ENCODE measurements around the gene ING5.

- no peak for TF ChIP-seq CTCF (IDR thresholded peaks at IDR 0.05 in 8 of 11, conservative IDR thresholded peaks at IDR 0.05 in 3 of 11)
- no peak for TF ChIP-seq POLR2A (IDR thresholded peaks at IDR 0.05)
- no peak for TF ChIP-seq POLR2AphosphoS5 (IDR thresholded peaks at IDR 0.05)
Measured at GRCh38 chr2:241668354-241668753, 33.5 kb upstream of the ING5 start.

All from spleen (tissue), 7 donors.